VCaP (cell line): ENCODE data around the gene ZBTB38.

Experiments used
- H3K27ac ChIP-seq: fragments of 450-650 bp; 2 replicates; pipeline ENCODE4 v1.5.1; 2017
- CTCF ChIP-seq: fragments of 450-650 bp; conservative IDR thresholded peaks from 2 replicates; pipeline ENCODE4 v1.5.1; 2017; ENCODE audit warnings: mild to moderate bottlenecking, moderate library complexity

ZBTB38 gene

GRCh38 chr3:141384575-141384974, 16.3 kb downstream of the ZBTB38 start:
- TF ChIP-seq CTCF = no peak
- H3K27ac ChIP-seq = no peak overlapping the region

GRCh38 chr3:141385406-141386125, 17.3 kb downstream of the ZBTB38 start:
- no peak overlapping the region for H3K27ac ChIP-seq
- no peak for TF ChIP-seq CTCF

GRCh38 chr3:141386126-141386488, 17.8 kb downstream of the ZBTB38 start:
- TF ChIP-seq CTCF = no peak
- no peak overlapping the region for H3K27ac ChIP-seq

GRCh38 chr3:141386611-141387111, 18.4 kb downstream of the ZBTB38 start:
- TF ChIP-seq CTCF = no peak
- H3K27ac ChIP-seq = no peak overlapping the region

GRCh38 chr3:141387516-141387915, 19.2 kb downstream of the ZBTB38 start:
- TF ChIP-seq CTCF = no peak
- no peak overlapping the region for H3K27ac ChIP-seq

- H3K27ac ChIP-seq = no peak overlapping the region
- TF ChIP-seq CTCF = no peak
Measured at GRCh38 chr3:141388395-141388794, 20.1 kb downstream of the ZBTB38 start.

GRCh38 chr3:141388823-141389621, 20.7 kb downstream of the ZBTB38 start:
- TF ChIP-seq CTCF = no peak
- H3K27ac ChIP-seq = no peak overlapping the region
